Measurements from ENCODE around the gene BEAN1. TPM values are rescaled to one million over a fixed set of nuclear protein-coding genes. Genes with fewer than 3 reads are reported as not detected.

The BEAN1 gene
- total RNA-seq, 1 experiment from 2014 or later = not detected

- POLR2A ChIA-PET = interaction anchor here (1.8 kb wide), 1 partner anchor 20 kb away, joined by 4 read pairs; no protein-coding TSS in a partner anchor
- peaks cover 17% of the 10 kb centered on the region; the same call in 1 of the 2 replicates for H3K36me3 Mint-ChIP-seq
- CTCF ChIA-PET = interaction anchor here (0.6 to 1.9 kb wide), 5 partner anchors 14 to 377 kb away, joined by 3 to 8 read pairs (median 5); no protein-coding TSS in a partner anchor
- TF ChIP-seq NFE2L1 (CRISPR knock-in tag; IDR thresholded peaks at IDR 0.05) (no peak), HMGA2 (CRISPR knock-in tag; IDR thresholded peaks at IDR 0.05) (no peak), ZNF121 (CRISPR knock-in tag; IDR thresholded peaks at IDR 0.05) (no peak), ARID4B (CRISPR knock-in tag; IDR thresholded peaks at IDR 0.05; ENCODE audit: borderline replicate concordance) (no peak), MYBL2 (CRISPR knock-in tag; IDR thresholded peaks at IDR 0.05) (no peak), ZNF532 (CRISPR knock-in tag; IDR thresholded peaks at IDR 0.05; ENCODE audit: borderline replicate concordance) (no peak), ZNF416 (CRISPR knock-in tag; IDR thresholded peaks at IDR 0.05) (no peak), TEAD4 (CRISPR knock-in tag; IDR thresholded peaks at IDR 0.05) (no peak), OVOL2 (CRISPR knock-in tag; IDR thresholded peaks at IDR 0.05; ENCODE audit: borderline replicate concordance) (no peak), ATF1 (CRISPR knock-in tag; IDR thresholded peaks at IDR 0.05) (no peak), PRDM15 (CRISPR knock-in tag; IDR thresholded peaks at IDR 0.05) (no peak), ZNF671 (CRISPR knock-in tag; IDR thresholded peaks at IDR 0.05) (no peak), NFYB (CRISPR knock-in tag; conservative IDR thresholded peaks at IDR 0.05; ENCODE audit: low read depth) (no peak), FOXK1 (CRISPR knock-in tag; IDR thresholded peaks at IDR 0.05) (no peak), USF1 (CRISPR knock-in tag; IDR thresholded peaks at IDR 0.05) (no peak), IRF2 (CRISPR knock-in tag; IDR thresholded peaks at IDR 0.05; ENCODE audit: borderline replicate concordance, low read depth) (no peak), ZNF425 (CRISPR knock-in tag; conservative IDR thresholded peaks at IDR 0.05) (no peak), ZNF423 (CRISPR knock-in tag; IDR thresholded peaks at IDR 0.05) (no peak)
- no peak overlapping the region for H3K4me3 Mint-ChIP-seq
- peaks cover 6% of the 10 kb centered on the region; the same call in 1 of the 2 replicates for H3K27me3 Mint-ChIP-seq (ENCODE audit: low read depth)
- H3K4me1 Mint-ChIP-seq = peaks cover 2% of the 10 kb centered on the region; the same call in 1 of the 2 replicates
- DNase-seq (ENCODE audit: low spot score) (no peak), ATAC-seq (no peak)
- peaks cover 15% of the 10 kb centered on the region for H3K9me3 Mint-ChIP-seq
- peak overlapping the region; percentile 41; the same call in 1 of the 2 replicates for H3K27ac Mint-ChIP-seq
Observed at GRCh38 chr16:66490774-66491715, 64.0 kb downstream of the BEAN1 start.

All from WTC11 (cell line).